Hindlimb muscle (tissue), 1 donor: ENCODE measurements around the gene MT1H. TPM values are rescaled to one million over a fixed set of nuclear protein-coding genes. Genes with fewer than 3 reads are reported as not detected.
"Not testable (repeated sequence)": the region's sequence is repeated elsewhere in the genome, so short reads cannot be mapped to it uniquely, and the experiment has no call there.

Experiments
- DNase-seq: peaks from one replicate; pipeline ENCODE4 v3.0.0-alpha.2; 2013
- polyA plus RNA-seq: library from polyadenylated mRNA; unstranded; fragments of 120-200 nt; gene quantifications from one replicate; pipeline ENCODE4 v1.2.1, GENCODE V29; 2013; ENCODE audit not compliant: insufficient read length

MT1H gene
- polyA plus RNA-seq, 1 donor = not detected

DNA sequence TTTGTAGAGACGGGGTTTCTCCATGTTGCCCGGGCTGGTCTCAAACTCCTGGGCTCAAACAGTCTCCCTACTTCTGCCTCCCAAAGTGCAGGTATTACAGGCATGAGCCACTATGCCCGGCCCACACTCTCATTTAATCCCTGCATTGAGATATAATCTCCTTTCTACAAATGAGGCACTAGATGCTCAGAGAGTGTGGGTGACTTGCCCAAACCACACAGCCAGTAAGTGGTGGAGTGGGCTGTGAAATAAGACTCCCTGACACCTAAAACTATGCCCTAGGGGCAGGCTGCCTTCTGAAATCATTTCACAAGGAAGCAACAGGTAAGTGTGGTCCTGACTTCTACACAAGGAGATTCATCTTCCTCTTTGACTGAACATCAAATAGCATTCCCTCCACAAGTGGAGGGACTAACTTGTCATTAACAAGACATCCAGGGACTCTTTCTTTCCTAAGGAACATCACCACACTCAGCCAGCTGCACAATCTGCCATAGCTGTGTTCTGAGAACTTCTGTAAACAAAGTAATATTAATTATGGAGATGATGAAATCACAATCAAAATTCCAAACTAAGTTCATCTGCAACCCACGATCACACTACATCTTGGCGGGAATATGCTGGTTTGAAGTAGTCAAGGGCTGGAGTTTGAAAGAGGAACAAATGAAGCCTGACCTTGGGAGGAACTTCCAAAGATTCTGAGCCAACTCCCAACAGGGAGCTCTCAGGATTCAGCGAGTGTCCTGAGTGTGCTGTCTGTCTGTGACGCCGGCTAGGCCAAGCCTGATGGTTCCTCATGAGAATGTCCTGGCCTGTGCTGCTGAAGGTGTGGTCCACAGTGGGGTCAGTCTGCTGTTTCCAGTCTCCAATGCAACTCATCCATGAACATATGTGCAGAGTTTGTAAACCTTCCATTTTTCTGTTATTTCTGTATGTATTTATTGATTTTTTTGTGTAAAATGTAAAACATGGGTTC lies 4.0 kb upstream of the MT1H start:
- not testable (repeated sequence) for DNase-seq

DNA sequence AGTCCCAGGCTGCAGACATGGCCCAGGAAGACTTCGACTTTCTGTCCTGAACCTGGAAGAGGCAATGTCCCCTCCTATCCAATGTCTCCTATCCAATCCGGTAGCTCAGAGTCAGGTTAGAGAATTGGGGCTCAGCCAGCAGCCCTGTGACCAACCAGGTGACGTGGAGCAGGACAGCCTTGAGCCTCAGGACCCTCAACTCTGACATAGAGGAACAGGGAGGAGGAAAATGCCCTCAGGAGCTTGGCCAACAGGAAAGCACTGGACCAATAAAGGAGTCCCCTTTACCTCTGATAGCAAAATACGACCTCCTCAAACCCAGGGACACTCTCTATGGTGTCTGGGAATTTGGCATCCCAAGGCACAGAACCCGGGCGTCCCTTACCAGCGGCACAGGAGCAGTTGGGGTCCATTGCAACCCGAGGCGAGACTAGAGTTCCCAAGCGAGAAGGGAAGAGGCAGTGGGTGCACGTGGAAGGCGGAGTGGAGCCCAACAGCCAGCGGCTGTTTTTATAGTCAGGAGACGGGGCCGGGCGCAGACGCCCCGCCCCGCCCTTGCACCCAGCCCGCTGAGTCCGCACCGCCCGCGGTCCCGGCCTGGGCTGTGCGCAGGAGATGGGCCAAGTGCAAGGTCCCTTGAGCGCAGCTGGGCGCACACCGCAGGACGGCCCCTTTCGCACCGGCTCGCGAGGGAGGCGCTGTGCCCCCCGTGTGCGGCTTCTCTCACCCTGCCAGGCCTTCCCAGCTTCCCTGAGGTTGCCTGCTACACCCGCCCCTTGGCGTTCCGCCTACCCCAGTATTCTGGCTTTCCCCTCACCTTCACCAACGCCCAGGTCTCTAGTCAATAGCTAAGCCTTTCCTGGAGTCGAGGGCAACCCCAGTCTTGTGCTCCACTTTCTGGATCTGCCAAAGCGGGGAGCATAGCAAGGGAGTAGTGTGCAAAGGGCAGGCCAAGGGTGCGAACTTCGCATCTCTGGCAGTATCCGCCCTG lies 1.7 kb upstream of the MT1H start, which contains the start of gene MT1G:
Gene MT1G, minus strand, starts transcription at position 485 of the 991 bp plus-strand sequence. Its CDS starts 72 bp downstream, at position 413.
- DNase-seq = no peak

GRCh38 chr16:56669840-56670619 lies 416 bp downstream of the MT1H start:
- no peak for DNase-seq

- DNase-seq = no peak
Measured at GRCh38 chr16:56670620-56670934, 963 bp downstream of the MT1H start.

GRCh38 chr16:56671691-56672090 lies 2.1 kb downstream of the MT1H start:
- not testable (repeated sequence) for DNase-seq

- not testable (repeated sequence) for DNase-seq
Measured at GRCh38 chr16:56672171-56672570, 2.6 kb downstream of the MT1H start.

- DNase-seq = no peak
Measured at GRCh38 chr16:56672761-56673536, 3.3 kb downstream of the MT1H start.

- DNase-seq = no peak
Measured at GRCh38 chr16:56673921-56674320, 4.3 kb downstream of the MT1H start.

GRCh38 chr16:56674570-56674969 lies 5.0 kb downstream of the MT1H start:
- DNase-seq = not testable (repeated sequence)

- DNase-seq = no peak
Measured at GRCh38 chr16:56675685-56676210, 6.1 kb downstream of the MT1H start.

DNA sequence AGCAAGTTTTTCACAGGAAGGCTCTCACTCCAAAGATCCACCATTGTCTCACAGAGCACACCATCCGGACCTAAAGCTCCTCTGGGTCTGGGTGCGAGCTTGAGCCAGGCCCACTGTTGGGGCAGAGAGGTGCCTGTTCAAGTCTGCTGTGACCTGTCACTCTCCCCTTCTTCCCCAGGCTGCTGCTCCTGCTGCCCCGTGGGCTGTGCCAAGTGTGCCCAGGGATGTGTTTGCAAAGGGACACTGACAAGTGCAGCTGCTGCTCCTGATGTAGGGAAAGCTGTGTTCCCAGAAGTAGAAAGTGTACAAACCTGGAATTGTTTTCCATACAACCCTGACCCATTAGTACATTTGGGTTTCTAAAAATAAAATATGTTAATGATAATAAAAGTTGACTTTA lies 7.9 kb downstream of the MT1H start:
- DNase-seq = no peak

GRCh38 chr16:56679078-56679730 lies 9.6 kb downstream of the MT1H start:
- no peak for DNase-seq

DNA sequence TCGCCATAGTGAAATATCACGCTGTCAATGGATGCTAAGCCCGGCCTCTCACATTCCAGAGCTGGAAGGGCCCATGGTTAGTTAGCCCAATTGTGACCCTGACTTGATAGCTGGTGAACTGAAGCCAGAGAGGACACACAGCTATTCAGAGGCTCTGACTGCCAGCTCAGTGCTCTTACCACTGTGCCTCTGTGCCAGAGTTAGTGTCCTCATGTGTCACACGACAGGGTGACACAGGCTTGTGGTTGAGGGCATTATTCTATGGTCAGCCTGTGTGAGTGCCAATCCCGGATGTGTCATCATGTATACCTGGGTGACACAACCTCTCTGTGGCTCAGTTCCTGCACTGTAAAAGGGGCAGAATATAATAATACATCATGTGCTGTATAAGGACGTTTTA lies 10.2 kb downstream of the MT1H start:
- DNase-seq = no peak

GRCh38 chr16:56681939-56682702 lies 12.5 kb downstream of the MT1H start, which contains the start of gene MT1X:
Gene MT1X (plus strand): TSS chr16:56682470. CDS start chr16:56682541, 71 bp downstream.
- peak; percentile 89 for DNase-seq

GRCh38 chr16:56682703-56683397 lies 13.2 kb downstream of the MT1H start:
- no peak for DNase-seq

GRCh38 chr16:56683424-56684172 lies 14.0 kb downstream of the MT1H start:
- DNase-seq = no peak

DNA sequence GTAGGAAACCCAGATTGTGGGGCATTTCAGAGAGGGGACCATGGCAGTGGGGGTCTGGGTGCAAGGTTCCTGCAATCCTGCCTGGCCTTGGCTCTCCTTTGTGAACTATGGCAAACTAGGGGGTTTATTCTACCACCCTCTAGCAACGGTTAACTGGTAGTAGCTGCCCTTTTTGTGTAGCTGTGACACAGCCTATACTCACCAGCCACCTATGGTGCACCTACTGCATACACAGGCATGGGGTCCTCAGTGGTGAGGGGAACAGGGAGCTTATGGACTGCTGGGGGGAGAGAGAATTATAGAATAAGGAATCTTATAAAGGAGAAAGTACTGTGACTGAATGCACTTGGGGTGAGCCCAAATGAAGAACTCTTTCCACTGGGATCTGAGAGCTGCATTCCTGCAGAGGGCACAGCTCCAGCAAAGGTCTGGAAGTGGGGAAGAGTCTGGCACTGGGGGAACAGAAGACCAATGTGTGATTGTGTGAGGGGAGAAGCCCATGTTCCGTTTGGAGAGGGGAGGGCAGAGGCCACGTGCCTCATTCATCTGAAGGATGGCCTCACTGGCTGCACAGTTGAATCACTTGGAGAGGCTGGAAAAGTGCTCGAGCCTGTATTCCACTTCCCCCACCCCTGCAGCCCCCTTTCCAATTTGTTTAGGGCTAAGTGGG lies 14.8 kb downstream of the MT1H start:
- no peak for DNase-seq
